Right ventricle myocardium inferior (tissue), 1 donor: Measurements from ENCODE around the gene CTDP1. TPM values are rescaled to one million over a fixed set of nuclear protein-coding genes. Genes with fewer than 3 reads are reported as not detected.

Experiments
- ATAC-seq: fragments of 200-7000 bp; cut with Tn5 transposase; one replicate; pipeline ENCODE4 v1.9.1; 2020; ENCODE audit warnings: mild to moderate bottlenecking, moderate library complexity
- DNase-seq: peaks from one replicate; pipeline ENCODE4 v3.0.0; 2021; ENCODE audit errors: missing footprints
- intact Hi-C: fragments of 100-400 bp; cut with DNase I; formaldehyde crosslinking; loops from one replicate; pipeline ENCODE4 v1.11.0; 2022
- total RNA-seq: library from RNA; stranded (reverse); fragmentation: NEBNext Ultra II Directional; extraction: Animal tissue kit (Norgen Biotek cat#: 25700); gene quantifications from one replicate; pipeline ENCODE4 v1.2.1, GENCODE V29; 2021
- donor health status: DM: no; HTN: yes; CAD: no; lungs with severe emphysema.

Gene CTDP1
- total RNA-seq, 1 donor from 2014 or later: 8.4 TPM

- intact Hi-C loops: no loop called here
- no peak for ATAC-seq
- DNase-seq: no peak
These were observed 116.4 kb downstream of the CTDP1 start for GRCh38 chr18:79796016-79796415.

- DNase-seq (no peak), ATAC-seq (no peak)
These were observed 117.2 kb downstream of the CTDP1 start for GRCh38 chr18:79796531-79797405.

DNA sequence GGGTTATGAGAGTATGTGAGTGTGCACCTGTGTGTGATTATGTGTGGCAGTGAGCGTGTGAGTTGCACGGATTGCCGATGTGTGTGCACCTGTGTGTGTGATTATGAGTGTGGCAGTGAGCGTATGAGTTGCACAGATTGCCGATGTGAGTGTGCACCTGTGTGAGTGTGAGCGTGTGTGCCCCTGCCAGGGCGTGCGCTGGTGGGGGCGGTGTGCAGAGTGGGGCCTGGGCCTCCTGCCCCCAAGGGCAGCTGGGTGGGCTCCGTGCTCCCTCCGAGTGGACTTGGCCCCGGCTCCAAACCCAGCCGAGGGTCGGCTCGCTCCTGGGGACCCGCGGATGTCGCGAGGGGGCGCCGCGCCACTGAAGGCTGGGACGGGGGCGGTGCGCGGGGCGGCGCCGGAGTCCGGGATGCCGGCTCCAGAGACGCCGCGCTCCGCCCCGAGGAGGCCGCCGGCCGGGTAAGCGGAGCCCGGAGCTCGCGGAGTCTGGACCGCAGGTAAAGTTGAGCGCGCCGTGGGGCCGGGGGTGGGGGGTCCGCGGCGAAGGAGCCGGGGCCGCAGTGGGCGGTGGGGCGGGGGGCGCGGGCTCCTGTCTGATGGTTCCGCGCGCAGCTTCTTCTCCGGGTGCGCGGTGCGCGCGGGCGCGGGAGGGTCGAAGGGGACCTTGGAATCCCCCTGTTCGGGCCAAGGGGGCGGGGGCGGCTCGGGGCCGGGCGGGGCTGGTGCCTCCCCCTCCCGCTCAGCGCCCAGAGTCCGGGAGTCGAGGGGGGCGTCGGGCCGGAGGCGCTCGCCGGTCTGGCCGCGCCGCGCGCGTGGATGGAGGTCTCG is 118.1 kb downstream of the CTDP1 start, which contains the start of gene KCNG2:
KCNG2 (plus strand) TSS at position 421 of the 828 bp plus-strand sequence. CDS start 65,730 bp downstream, outside the sequence.
- ATAC-seq (peak; percentile 42), DNase-seq (no peak)
- intact Hi-C loops: no loop called here

More at GRCh38 chr18:79796531-79797405, 117.2 kb downstream of the CTDP1 start:
- intact Hi-C loops: no loop called here

DNA sequence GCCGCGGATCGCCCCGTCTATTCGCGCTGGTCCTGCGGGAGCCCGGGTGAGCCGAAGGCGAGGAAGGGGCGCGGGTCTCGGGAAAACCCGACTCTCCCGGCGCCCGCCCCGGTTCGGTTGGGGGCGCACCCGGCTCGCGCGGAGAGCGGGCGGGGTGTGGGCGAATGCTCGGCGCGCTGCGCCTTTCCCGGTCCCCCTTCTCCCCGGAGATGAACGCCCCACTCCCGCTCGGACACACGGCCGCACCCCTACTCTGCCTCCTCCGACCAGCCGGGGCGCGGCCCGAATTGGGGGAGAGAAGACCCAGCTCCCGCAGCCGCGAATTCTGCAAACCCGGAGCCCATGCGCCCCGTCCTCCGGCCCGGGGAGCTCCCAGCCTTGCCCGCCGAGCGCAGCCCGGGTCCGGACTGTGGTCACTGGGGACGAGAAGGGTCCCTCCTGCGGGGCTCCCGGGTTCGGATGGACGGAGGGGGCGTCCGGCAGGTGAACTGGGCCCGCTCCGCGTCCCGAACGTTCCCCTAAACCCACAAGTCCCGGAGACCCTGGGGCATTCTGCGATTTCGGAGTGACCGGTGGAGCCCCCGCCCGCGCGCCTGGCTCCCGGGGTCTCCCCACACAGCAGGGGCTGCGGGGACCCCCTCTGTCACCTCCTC is 118.9 kb downstream of the CTDP1 start:
- intact Hi-C loops: no loop called here
- no peak for DNase-seq
- ATAC-seq: peak; percentile 16

- DNase-seq (no peak), ATAC-seq (no peak)
- intact Hi-C loops: no loop called here
These were observed 119.4 kb downstream of the CTDP1 start for GRCh38 chr18:79798999-79799370.

DNA sequence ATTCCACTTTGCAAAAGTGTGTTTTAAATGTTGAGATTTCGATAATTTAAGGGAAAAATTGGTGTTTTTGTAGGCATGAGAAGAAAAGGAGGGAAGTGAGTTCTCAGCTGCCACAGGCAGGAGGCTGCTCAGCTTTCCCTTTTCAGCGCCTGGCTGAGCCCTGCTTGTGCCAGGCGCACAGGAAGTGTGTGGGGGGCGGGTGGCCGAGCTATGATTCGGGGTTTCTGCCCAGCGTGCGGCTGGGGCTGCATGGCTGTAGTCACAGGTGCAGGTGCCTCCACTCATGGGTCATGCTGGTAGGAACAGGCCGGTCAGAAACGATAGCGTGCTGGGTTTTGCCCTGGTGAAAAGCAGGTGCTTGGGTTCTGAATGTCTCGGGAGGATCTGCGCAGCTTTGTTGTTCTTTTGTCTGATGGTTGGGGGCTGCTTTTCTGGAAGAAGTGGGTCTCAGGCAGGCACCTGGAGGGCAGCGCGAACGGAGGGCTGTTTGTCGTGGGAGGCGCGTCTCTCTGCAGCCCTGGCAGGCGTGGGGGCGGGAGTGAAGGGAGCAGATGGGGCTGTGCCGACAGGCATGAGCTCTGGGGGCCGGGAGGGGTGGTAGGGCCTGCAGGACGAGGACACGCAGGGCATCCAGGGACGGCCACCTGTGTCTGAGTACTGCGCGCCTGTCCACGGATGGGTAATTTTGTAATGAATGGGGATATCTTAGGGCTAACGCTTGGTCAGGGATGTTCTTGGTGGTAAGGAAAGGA is 120.2 kb downstream of the CTDP1 start:
- intact Hi-C loops: no loop called here
- ATAC-seq (no peak), DNase-seq (no peak)

GRCh38 chr18:79800371-79801180 is 121.0 kb downstream of the CTDP1 start:
- intact Hi-C loops: no loop called here
- no peak for ATAC-seq
- no peak for DNase-seq

GRCh38 chr18:79801217-79801616 is 121.6 kb downstream of the CTDP1 start:
- DNase-seq (no peak), ATAC-seq (no peak)
- intact Hi-C loops: no loop called here

DNA sequence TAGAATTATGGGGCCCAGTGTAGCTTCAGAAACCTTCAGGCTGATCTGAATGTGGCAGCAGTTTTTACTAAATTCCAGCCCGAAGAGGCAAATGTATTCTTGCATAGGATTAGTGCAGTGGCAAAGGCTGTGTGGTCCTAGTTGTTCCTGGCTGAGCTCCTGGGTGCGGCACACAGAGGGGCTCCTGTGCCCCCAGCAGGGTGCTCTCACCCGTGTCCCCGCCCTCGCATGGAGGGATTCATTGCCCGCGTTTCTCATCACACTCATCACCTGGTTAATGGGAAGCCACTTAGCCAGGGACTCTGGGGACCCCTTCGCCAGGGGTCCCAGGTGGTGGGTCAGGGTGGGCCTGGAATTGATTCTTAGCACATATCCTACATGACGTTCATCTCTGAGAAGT is 122.0 kb downstream of the CTDP1 start:
- DNase-seq (no peak), ATAC-seq (no peak)
- intact Hi-C loops: no loop called here

- DNase-seq (no peak), ATAC-seq (no peak)
- intact Hi-C loops: no loop called here
These were observed 122.7 kb downstream of the CTDP1 start for GRCh38 chr18:79802298-79802697.

- intact Hi-C loops: no loop called here
- ATAC-seq: no peak
- DNase-seq: no peak
These were observed 124.0 kb downstream of the CTDP1 start for GRCh38 chr18:79803611-79804051.

Other genes with a start within 250 kb of the CTDP1 start
- not detected for gene KCNG2, start 118.1 kb downstream of the CTDP1 start, total RNA-seq